ENCODE data around the gene TMC8. TPM values are rescaled to one million over a fixed set of nuclear protein-coding genes. Genes with fewer than 3 reads are reported as not detected.

The TMC8 gene
- total RNA-seq, 1 donor: not detected

DNA sequence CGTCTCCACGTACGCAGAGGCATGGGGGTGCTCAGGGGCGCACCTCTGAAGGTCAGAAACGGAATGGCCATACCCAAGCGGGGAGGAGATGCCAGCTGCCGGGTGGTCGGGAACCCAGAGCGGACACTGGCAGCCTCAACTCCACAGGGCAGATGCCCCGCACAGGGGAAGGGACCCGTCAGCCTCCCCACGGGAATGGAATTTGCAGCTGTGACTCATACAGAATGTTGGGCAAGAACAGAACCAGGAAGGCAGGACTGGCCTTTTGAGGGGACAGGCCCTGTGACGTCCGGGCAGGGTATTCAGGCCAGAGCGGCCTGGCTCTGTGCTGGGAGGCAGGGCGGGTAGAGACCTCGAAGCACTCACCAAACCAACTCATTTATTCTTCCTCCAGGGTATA lies 48.8 kb downstream of the TMC8 start:
- no peak for TF ChIP-seq CTCF (IDR thresholded peaks at IDR 0.05; ENCODE audit: insufficient read depth, low read length)
- DNase-seq (ENCODE audit: low read depth): no peak
- H3K4me3 ChIP-seq (ENCODE audit: low read depth, low read length): no peak overlapping the region

GRCh38 chr17:78180083-78180482 lies 49.5 kb downstream of the TMC8 start:
- no peak for TF ChIP-seq CTCF (IDR thresholded peaks at IDR 0.05; ENCODE audit: insufficient read depth, low read length)
- DNase-seq (ENCODE audit: low read depth): no peak
- no peak overlapping the region for H3K4me3 ChIP-seq (ENCODE audit: low read depth, low read length)

DNA sequence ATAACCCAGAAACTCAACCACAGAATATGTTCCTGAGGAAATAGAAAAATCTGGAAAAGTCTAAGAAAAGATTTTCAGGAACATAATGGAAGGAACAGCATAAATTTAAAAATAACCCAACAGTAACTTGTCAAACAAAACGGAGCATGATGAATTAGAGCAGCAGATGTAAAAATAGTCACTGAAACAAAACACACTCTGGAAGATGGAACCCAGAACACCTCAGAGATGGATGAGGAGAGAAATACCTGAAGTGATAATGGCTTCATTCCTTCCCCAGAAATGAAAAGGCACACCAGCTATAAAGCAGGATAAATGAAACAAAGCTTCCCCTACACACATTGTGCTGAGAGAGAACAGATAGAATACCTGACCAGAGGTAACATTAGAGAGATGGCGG lies 49.9 kb downstream of the TMC8 start:
- no peak overlapping the region for H3K4me3 ChIP-seq (ENCODE audit: low read depth, low read length)
- no peak for DNase-seq (ENCODE audit: low read depth)
- no peak for TF ChIP-seq CTCF (IDR thresholded peaks at IDR 0.05; ENCODE audit: insufficient read depth, low read length)

DNA sequence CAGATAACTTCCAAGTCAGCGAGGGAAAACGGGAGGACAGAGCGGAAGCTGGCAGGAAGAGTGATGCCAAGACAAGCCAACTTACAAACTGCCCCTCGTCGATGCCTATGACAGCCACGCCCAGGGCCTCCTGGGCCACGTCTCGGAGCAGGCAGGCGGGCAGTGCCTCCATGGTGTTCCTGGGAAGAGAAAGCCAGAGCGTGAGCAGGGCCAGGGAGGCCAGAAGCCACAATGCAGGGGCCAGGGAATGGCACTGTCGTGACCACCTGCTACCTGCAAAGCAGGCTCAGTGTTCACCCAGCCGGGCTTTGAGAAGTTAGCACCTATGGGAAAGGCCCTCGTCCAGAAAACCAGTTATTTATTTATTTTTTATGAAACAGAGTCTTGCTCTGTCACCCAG lies 51.9 kb downstream of the TMC8 start:
- no peak for TF ChIP-seq CTCF (IDR thresholded peaks at IDR 0.05; ENCODE audit: insufficient read depth, low read length)
- no peak for DNase-seq (ENCODE audit: low read depth)
- no peak overlapping the region for H3K4me3 ChIP-seq (ENCODE audit: low read depth, low read length)

DNA sequence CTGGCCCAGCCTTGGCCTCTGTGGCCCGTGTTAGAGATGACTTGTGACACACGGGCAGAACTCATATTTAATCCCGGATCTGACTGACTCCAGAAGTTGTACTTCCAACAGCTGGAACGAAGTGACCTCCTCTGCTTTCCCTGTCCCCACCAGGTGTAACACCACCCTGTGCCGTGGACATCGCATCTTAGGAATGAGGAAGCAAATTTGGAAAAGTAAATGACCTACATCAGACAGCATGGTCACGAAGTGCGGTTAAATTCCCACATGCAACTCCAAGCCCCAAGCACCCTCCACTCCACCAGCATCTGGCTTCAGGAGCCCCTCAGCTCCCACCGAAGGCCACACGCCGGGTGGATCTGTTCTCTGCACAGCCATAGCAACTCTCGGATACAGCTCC lies 53.3 kb downstream of the TMC8 start:
- DNase-seq (ENCODE audit: low read depth): no peak
- TF ChIP-seq CTCF (IDR thresholded peaks at IDR 0.05; ENCODE audit: insufficient read depth, low read length): no peak
- no peak overlapping the region for H3K4me3 ChIP-seq (ENCODE audit: low read depth, low read length)

GRCh38 chr17:78184351-78184750 lies 53.8 kb downstream of the TMC8 start:
- no peak for TF ChIP-seq CTCF (IDR thresholded peaks at IDR 0.05; ENCODE audit: insufficient read depth, low read length)
- DNase-seq (ENCODE audit: low read depth): peak; percentile 20
- no peak overlapping the region for H3K4me3 ChIP-seq (ENCODE audit: low read depth, low read length)

DNA sequence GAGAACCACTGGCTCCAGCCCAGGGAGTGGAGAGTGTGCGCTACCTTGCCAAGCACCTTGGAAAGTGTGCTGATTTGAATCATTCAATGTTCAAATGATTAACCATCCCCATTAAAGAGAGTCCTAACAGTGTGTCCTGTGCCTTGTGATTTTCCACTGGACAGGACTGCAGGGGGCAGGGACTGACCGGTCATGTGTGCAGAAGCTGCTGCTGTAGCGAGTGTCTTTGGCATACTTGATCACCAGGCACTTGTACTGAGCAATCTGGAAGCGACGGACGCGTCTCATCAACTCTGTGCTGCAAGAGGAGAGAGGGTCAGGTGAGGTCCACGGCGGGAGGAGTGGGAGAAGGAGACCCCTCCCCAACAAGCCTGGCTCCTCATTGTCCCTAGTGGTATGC lies 54.3 kb downstream of the TMC8 start:
- no peak for TF ChIP-seq CTCF (IDR thresholded peaks at IDR 0.05; ENCODE audit: insufficient read depth, low read length)
- DNase-seq (ENCODE audit: low read depth): no peak
- H3K4me3 ChIP-seq (ENCODE audit: low read depth, low read length): no peak overlapping the region
